Measurements from ENCODE around the gene EIF3CL.
"Not testable (repeated sequence)": the region's sequence is repeated elsewhere in the genome, so short reads cannot be mapped to it uniquely, and the experiment has no call there.

DNA sequence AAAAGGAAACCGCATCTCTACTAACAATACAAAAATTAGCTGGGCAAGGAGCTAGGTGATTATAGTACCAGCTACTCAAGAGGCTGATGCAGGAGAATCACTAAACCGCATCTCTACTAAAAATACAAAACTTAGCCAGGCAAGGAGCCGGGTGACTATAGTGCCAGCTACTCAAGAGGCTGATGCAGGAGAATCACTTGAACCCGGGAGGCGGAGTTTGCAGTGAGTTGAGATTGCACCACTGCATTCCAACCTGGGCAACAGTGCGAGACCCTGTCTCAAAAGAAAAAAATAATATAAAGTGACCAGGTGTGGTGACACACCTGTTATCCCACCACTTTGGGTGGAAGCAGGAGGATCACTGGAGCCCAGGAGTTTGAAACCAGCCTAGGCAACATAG lies 65.4 kb downstream of the EIF3CL start:
- TF ChIP-seq, protein P1, sequence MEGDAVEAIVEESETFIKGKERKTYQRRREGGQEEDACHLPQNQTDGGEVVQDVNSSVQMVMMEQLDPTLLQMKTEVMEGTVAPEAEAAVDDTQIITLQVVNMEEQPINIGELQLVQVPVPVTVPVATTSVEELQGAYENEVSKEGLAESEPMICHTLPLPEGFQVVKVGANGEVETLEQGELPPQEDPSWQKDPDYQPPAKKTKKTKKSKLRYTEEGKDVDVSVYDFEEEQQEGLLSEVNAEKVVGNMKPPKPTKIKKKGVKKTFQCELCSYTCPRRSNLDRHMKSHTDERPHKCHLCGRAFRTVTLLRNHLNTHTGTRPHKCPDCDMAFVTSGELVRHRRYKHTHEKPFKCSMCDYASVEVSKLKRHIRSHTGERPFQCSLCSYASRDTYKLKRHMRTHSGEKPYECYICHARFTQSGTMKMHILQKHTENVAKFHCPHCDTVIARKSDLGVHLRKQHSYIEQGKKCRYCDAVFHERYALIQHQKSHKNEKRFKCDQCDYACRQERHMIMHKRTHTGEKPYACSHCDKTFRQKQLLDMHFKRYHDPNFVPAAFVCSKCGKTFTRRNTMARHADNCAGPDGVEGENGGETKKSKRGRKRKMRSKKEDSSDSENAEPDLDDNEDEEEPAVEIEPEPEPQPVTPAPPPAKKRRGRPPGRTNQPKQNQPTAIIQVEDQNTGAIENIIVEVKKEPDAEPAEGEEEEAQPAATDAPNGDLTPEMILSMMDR (IDR thresholded peaks at IDR 0.05) = not testable (repeated sequence)
- not testable (repeated sequence) for TF ChIP-seq POLR2AphosphoS5, POLR2A (IDR thresholded peaks at IDR 0.05)
